Fibroblast of gingiva (primary cell): ENCODE measurements around the gene CXXC4.

Source experiments
- DNase-seq: peaks from one replicate; pipeline ENCODE4 v3.0.0-alpha.2; 2011; ENCODE audit warnings: low read depth

Gene CXXC4

DNA sequence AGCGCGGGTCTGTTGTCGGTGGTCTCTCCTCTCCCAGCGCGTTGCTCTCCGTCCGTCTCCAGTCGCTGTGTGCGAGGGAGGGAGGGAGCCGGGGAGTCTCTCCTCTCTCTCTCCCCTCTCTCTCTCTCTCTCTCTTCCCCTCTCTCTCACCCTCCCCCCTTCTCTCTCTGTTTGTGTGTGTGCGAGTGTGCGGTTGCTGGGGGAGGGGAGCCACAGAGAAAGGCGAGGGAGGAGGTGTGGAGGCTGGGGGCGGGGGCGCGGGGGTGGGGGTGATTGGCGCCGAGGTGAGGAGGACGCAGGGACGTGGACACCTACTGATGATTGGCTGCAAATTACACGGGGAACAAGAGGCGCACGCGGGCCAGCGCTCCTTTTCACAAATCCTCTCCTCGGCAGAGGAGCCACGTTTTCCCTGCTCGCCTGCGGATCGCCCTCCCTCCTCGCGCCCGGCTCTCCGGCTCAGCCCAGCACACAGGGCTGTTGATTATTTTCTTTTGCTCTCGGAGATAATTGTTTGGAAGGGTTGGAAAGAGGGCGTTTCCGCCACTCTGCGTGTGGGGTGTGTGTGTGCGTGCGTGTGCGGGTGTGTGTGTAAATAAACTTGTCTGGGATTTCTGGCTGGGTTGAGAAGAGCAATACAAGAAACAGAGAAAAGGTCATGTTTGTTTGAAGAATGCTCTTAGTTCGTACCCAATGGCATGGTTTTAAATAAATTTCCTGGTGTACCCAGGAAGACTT, at the start of gene CXXC4:
Gene CXXC4 (minus strand): TSS at position 73 of the 738 bp plus-strand sequence. CDS start 3,092 bp downstream, outside the sequence.
- peak; percentile 15 for DNase-seq

GRCh38 chr4:104533156-104533555, 38.5 kb upstream of the CXXC4 start:
- DNase-seq: no peak

- no peak for DNase-seq
Observed at GRCh38 chr4:104532677-104533076, 38.0 kb upstream of the CXXC4 start.

- DNase-seq: no peak
Observed at GRCh38 chr4:104531390-104531789, 36.7 kb upstream of the CXXC4 start.

- DNase-seq: no peak
Observed at GRCh38 chr4:104530426-104530825, 35.7 kb upstream of the CXXC4 start.

GRCh38 chr4:104524591-104524990, 29.9 kb upstream of the CXXC4 start:
- DNase-seq: no peak

DNA sequence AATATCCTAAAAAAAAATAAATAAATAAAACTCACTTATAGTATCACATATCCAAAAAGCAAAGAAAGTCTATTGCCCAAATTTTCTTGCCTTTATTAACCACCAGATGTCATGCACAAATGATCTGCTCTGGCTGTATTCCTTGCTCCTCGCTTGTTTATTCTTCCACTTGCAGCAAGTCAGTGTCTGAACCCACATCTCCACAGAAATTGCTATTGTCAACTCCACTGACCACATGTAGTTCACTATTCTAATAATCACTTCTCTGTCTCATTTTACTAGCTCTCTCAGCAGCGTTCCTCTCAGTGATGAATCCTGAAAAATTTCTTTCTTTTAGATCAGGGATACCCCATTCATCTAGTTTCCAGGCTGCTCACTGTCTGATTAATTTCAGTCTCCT, 29.3 kb upstream of the CXXC4 start:
- no peak for DNase-seq

DNA sequence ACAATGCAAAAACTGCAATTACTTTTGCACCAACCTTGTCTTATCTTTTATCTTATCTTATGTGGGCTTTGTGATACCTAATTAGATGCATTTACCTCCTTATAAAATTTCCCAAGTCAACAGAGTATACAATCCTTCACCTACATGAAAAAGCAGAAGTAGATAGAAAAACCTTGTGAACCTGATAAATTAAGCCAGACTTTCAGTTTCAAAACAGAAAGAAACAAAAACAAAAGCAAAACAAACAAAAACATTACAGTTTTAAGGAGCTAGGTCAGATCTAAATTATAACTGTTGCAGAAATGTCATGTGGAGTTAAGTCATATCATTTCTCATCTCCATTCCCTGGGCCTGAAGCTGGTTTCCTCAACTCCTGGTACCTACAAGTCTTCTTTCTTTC, 24.9 kb upstream of the CXXC4 start:
- no peak for DNase-seq

GRCh38 chr4:104516884-104517283, 22.2 kb upstream of the CXXC4 start:
- no peak for DNase-seq

DNA sequence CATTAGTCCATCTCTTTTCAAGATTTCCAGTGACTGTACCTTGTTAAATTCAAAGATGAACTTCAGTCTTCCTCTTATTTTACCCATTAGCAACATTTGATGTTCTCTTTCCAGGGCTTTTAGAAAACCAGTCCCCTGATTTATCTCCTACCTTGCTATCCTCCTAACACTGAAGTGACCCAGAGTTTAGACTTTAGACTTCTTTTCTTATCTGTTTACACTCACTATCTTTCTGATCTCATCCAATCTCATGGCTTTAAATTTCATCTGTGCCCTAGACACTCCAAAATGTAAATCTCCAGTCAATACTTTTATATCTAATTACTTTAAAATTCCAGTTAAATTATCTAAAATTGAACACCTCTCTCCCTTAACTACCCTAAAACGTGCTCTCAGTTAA, 13.5 kb upstream of the CXXC4 start:
- no peak for DNase-seq

DNA sequence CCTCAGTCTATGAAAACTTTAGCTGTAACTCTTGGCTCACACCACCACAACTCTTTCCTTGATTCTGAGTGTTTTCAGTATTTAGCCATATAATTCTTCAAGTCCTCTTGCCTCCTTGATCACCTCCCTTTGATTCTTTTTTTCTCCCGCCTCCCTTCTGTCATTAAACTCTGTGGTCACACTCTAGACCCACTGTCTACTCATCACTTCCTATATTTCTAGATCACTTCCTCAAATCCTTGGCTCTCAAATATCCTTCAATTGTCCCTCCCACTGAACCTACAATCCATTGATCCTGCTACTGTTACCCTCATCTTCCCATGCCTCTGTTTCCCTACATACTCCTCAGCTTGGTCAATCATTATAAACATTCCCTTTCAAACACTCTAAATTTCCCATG, 12.4 kb upstream of the CXXC4 start:
- DNase-seq: no peak

- DNase-seq: no peak
Observed at GRCh38 chr4:104504536-104504935, 9.8 kb upstream of the CXXC4 start.

- DNase-seq: no peak
Observed at GRCh38 chr4:104502471-104502870, 7.8 kb upstream of the CXXC4 start.

DNA sequence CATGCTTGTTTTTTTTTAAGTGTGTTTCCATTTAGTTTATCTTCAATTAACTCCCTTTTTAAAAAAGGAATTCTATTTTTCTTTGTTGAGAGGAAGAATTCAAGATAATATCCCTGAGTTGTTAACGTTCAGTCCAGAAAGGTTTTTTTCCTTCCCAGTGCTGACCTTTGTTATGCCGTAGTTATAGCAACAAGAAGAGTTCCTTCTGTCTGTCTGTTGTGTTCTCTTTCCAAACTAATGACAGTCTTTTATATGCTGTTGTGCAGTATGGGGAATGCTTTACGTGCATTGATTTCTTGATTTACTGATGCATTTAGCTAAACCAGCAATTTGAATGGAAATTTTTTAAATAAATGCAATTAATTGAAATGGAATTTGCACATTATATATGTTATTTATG, 6.6 kb upstream of the CXXC4 start:
- no peak for DNase-seq

DNA sequence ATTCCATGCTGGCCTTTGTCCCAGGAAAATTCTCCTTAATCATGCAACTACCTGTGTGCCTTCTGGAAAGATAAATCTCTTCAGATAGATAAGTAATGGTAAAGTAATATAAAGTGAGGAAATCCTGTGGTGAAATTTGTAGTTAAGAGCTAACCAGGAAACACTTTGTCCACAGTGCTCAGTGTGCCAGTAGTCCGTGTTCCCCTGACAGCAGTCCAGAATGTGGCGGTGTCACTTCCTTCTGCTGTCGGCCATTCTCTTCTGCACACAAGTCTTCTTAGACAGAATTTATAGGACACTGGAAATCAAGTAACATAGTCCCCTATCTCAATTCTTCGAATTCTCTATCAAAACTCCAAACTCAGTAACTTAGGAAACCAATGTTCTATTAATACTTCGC, 5.7 kb upstream of the CXXC4 start:
- DNase-seq: no peak

GRCh38 chr4:104494185-104494584, 509 bp downstream of the CXXC4 start:
- DNase-seq: no peak

- no peak for DNase-seq
Observed at GRCh38 chr4:104493081-104493831, 1.4 kb downstream of the CXXC4 start.

GRCh38 chr4:104492183-104492771, 2.4 kb downstream of the CXXC4 start:
- no peak for DNase-seq

- DNase-seq: no peak
Observed at GRCh38 chr4:104491481-104492182, 3.1 kb downstream of the CXXC4 start.

DNA sequence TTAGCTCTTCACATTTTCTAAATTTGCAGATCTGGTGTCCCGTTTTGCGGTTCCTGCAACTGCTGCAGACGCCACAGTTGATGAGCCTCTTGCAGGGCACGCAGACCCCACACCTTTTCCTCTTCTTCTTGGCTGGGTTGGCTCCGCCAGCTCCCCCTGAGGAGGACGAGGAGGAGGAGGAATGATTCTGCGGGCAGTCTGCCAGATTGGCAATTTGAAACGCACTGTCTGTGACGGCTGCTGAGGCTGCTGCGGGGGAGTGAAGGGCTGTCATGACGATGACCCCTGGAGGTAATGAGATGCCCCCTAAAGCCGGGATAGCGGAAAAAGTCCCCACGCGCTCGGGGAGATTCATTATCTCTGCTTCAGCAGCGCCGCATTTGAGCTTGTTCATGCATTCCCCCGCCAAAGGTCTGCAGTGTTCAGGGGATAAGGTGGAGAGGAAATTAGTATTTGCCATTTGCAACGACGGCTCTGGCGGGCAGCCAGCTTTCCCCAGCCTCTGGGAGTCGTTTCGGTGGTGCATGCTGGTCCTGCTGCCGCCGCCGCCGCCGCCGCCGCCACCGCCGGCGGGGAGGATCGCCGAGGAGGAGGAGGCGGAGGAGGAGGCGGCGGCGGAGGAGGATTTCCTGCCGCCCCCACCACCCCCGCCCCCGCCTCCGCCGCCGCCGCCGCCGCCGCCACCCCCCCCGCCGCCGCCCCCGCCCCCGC, 3.8 kb downstream of the CXXC4 start:
- peak; percentile 2 for DNase-seq

- no peak for DNase-seq
Observed at GRCh38 chr4:104490096-104490769, 4.5 kb downstream of the CXXC4 start.
